SIG-M5 treated with dmso at 0.1 percent for 504 hours (cell line): Measurements from ENCODE around the gene ACOX1.

ENCODE experiments used
- DNase-seq: peaks from one replicate; lab custom pipeline; 2025; ENCODE audit not compliant: unreplicated experiment; lab: John Stamatoyannopoulos, UW

The ACOX1 gene

DNA sequence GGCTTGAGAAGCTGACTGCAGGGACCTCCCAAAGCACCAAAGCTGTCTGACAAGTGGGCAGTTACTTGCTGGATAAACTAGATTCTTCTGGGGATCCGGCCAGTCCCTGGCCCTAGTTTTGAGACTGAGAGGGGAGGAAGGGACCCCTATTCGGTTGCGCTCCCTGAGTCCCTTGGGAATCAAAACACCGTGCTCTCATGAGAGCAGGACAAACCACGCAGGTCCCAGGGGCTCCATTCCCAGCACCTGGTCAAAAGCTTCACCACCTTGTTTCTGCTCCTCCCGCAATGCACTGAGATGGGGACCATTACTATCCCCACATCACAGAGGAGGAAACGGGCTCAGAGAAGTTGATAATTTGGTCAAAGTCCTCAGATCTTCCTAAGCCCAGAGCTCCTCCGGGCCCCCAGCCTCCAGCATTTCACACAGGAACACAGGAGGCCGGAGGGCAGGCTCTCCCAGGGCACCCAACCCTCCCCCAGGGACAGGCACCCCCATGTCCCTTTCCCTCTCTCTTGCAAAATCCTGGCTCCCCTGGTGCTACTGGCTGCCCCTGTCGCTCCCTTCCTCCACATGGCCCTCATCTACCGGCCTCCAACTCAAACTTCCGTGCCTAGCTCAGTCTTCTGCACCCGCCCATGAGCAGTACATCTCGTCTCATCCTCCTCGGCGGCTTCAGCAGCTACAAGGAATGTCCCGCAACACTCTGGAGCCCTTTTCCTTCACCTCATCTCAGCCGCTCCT, 85.5 kb downstream of the ACOX1 start:
- DNase-seq = no peak

DNA sequence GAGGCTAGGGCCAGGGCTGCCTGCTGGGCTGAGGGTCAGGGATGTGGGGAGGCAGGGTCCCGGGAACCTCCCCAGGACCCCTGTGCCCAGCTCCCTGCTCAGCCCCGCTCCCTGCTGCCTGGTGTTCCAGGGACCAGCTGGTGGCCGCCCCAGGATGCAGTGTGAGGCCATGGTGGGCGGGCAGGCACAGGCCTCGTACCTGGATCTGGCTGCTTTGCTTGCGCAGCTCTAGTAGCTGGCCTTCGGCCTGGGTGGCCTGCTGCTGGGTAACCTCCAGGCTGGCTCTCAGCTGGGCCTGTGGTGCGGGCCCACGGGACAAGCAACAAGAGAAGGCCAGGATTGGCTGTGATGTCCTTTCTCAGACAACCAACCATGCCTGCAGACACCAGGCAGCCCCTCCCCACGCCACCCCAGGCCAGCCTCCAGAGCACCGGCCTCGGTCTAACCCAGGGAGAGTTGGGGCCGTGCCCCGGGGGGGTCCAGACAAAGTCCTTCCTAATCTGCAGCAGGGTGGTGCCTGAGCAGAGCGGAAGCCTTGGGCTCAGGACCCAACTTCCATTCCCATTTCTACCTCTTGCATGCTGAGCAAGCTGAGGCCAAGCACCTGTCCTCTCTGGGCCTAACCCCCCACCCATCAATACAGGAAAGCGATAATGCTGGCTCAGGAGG, 86.3 kb downstream of the ACOX1 start:
- no peak for DNase-seq

GRCh38 chr17:75891605-75892555, 87.1 kb downstream of the ACOX1 start:
- no peak for DNase-seq
